Body of pancreas (tissue), 4 donors: Measurements from ENCODE around the gene HERPUD1.

Experiments
- POLR2A ChIP-seq, 3 donors: fragments of 450-650 bp; IDR thresholded peaks; one replicate each; pipeline ENCODE4 v1.6.1; 2016; ENCODE audit warnings: antibody characterized with exemption in 3 of 3, mild to moderate bottlenecking in 2 of 3
- TF ChIP-seq, protein P1 (sequence below), 7 experiments: fragments of 450-650 bp in 4 of 7; fragments of 200-600 bp in 3 of 7; sonication (generic) in 3 of 7; IDR thresholded peaks; one replicate each; pipeline ENCODE4 v1.5.1; 2016 to 2019; ENCODE audit warnings: antibody characterized with exemption in 7 of 7

DNA sequence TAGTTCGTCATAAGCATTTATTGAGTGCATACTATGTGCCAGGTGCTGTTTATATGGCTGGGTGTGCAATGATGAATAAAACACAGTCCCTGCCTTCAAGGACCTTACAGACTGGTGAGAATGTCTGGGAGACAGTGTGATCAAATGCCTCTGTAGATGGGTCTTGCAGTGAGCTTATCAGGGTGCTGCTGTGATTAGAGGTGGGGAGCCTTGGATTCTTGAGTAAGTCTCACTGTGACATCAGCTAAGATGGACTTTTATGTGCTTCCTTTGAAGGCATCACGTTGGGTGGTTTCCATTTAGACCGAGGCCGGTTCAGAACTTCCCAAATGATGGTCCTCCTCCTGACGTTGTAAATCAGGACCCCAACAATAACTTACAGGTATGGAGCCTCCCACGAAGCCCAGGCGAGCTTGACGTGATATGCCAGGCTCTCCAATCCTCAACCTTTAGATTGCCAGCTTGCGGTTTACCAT, 10.0 kb downstream of the HERPUD1 start:
- TF ChIP-seq POLR2A (IDR thresholded peaks at IDR 0.05): peak in 2 of 3 donors; percentile 0 to 18
- TF ChIP-seq, protein P1, sequence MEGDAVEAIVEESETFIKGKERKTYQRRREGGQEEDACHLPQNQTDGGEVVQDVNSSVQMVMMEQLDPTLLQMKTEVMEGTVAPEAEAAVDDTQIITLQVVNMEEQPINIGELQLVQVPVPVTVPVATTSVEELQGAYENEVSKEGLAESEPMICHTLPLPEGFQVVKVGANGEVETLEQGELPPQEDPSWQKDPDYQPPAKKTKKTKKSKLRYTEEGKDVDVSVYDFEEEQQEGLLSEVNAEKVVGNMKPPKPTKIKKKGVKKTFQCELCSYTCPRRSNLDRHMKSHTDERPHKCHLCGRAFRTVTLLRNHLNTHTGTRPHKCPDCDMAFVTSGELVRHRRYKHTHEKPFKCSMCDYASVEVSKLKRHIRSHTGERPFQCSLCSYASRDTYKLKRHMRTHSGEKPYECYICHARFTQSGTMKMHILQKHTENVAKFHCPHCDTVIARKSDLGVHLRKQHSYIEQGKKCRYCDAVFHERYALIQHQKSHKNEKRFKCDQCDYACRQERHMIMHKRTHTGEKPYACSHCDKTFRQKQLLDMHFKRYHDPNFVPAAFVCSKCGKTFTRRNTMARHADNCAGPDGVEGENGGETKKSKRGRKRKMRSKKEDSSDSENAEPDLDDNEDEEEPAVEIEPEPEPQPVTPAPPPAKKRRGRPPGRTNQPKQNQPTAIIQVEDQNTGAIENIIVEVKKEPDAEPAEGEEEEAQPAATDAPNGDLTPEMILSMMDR (IDR thresholded peaks at IDR 0.05): no peak
